ENCODE results near the gene PPM1B. TPM values are rescaled to one million over a fixed set of nuclear protein-coding genes. Genes with fewer than 3 reads are reported as not detected.
"Not testable (repeated sequence)": the region's sequence is repeated elsewhere in the genome, so short reads cannot be mapped to it uniquely, and the experiment has no call there.

The PPM1B gene
- total RNA-seq, 2 experiments from 2014 or later, result 87.3 to 89.6 TPM

- CTCF ChIA-PET; H3K9me3 ChIP-seq (ENCODE audit: control insufficient read depth in 1 of 2, insufficient read depth in 1 of 2, low read length in 2 of 2); H3K27ac ChIP-seq (ENCODE audit: low read depth in 1 of 2, low read length in 2 of 2); H3K27ac Mint-ChIP-seq; H3K4me3 Mint-ChIP-seq; H3K36me3 ChIP-seq (ENCODE audit: insufficient read depth, low read length); DNase-seq; H3K4me1 Mint-ChIP-seq (ENCODE audit: low read depth); ATAC-seq (ENCODE audit: poor library complexity); H3K4me1 ChIP-seq (ENCODE audit: insufficient read depth, low read length); H3K27me3 ChIP-seq (ENCODE audit: control insufficient read depth in 1 of 2, insufficient read depth in 2 of 2, low read length in 2 of 2); H3K36me3 Mint-ChIP-seq (ENCODE audit: low read depth); H3K9me3 Mint-ChIP-seq; H3K4me3 ChIP-seq (ENCODE audit: low read length); intact Hi-C loops (cut with DNase I, micrococcal nuclease); POLR2A ChIA-PET: not testable (repeated sequence)
- peaks cover 22% of the 10 kb centered on the region for H3K27me3 Mint-ChIP-seq
Observed at GRCh38 chr2:44257802-44258201, 89.1 kb downstream of the PPM1B start.

- H3K27ac Mint-ChIP-seq, result no peak overlapping the region
- no peaks in the 10 kb centered on the region for H3K4me1 Mint-ChIP-seq (ENCODE audit: low read depth)
- H3K9me3 Mint-ChIP-seq, result no peaks in the 10 kb centered on the region
- no peak for ATAC-seq (ENCODE audit: poor library complexity)
- no peak for DNase-seq
- Histone ChIP-seq H3K27me3 (ENCODE audit: control insufficient read depth in 1 of 2, insufficient read depth in 2 of 2, low read length in 2 of 2) (no peaks in the 10 kb centered on the region), H3K4me3 (ENCODE audit: low read length) (no peak overlapping the region), H3K36me3 (ENCODE audit: insufficient read depth, low read length) (no peaks in the 10 kb centered on the region), H3K4me1 (ENCODE audit: insufficient read depth, low read length) (no peaks in the 10 kb centered on the region), H3K27ac (ENCODE audit: low read depth in 1 of 2, low read length in 2 of 2) (no peak overlapping the region), H3K9me3 (ENCODE audit: control insufficient read depth in 1 of 2, insufficient read depth in 1 of 2, low read length in 2 of 2) (no peaks in the 10 kb centered on the region)
- no peak overlapping the region for H3K4me3 Mint-ChIP-seq
- H3K36me3 Mint-ChIP-seq (ENCODE audit: low read depth), result no peaks in the 10 kb centered on the region
- no peak for TF ChIP-seq CTCF (IDR thresholded peaks at IDR 0.05)
- H3K27me3 Mint-ChIP-seq, result no peaks in the 10 kb centered on the region
- intact Hi-C loops (cut with DNase I, micrococcal nuclease), result no loop called here
- ChIA-PET CTCF (interaction anchor here (0.7 kb wide), 2 partner anchors 233 to 434 kb away, joined by 3 to 5 read pairs; no protein-coding TSS in a partner anchor), POLR2A (no interaction called here)
Observed at GRCh38 chr2:44267269-44267795, 98.7 kb downstream of the PPM1B start.

GRCh38 chr2:44267796-44268648 is 99.3 kb downstream of the PPM1B start:
- no peak overlapping the region for H3K27ac ChIP-seq (ENCODE audit: low read depth in 1 of 2, low read length in 2 of 2)
- ATAC-seq (ENCODE audit: poor library complexity), result no peak
- ChIA-PET POLR2A (no interaction called here), CTCF (interaction anchor here (0.7 kb wide), 2 partner anchors 234 to 434 kb away, joined by 3 to 5 read pairs; no protein-coding TSS in a partner anchor)
- H3K36me3 ChIP-seq (ENCODE audit: insufficient read depth, low read length), result no peaks in the 10 kb centered on the region
- no peaks in the 10 kb centered on the region for H3K4me1 Mint-ChIP-seq (ENCODE audit: low read depth)
- H3K4me3 Mint-ChIP-seq, result no peak overlapping the region
- no peaks in the 10 kb centered on the region for H3K4me1 ChIP-seq (ENCODE audit: insufficient read depth, low read length)
- H3K9me3 Mint-ChIP-seq, result no peaks in the 10 kb centered on the region
- no peaks in the 10 kb centered on the region for H3K27me3 Mint-ChIP-seq
- no peak for DNase-seq
- no peaks in the 10 kb centered on the region for H3K27me3 ChIP-seq (ENCODE audit: control insufficient read depth in 1 of 2, insufficient read depth in 2 of 2, low read length in 2 of 2)
- intact Hi-C loops (cut with DNase I, micrococcal nuclease), result no loop called here
- no peaks in the 10 kb centered on the region for H3K9me3 ChIP-seq (ENCODE audit: control insufficient read depth in 1 of 2, insufficient read depth in 1 of 2, low read length in 2 of 2)
- H3K4me3 ChIP-seq (ENCODE audit: low read length), result no peak overlapping the region
- H3K27ac Mint-ChIP-seq, result no peak overlapping the region
- no peaks in the 10 kb centered on the region for H3K36me3 Mint-ChIP-seq (ENCODE audit: low read depth)
- TF ChIP-seq CTCF (IDR thresholded peaks at IDR 0.05), result no peak
